Activated CD8-positive, alpha-beta memory T cell treated with anti-CD3 and anti-CD28 coated beads for 36 hours (primary cell): Measurements from ENCODE around the gene ACTRT2. TPM values are rescaled to one million over a fixed set of nuclear protein-coding genes. Genes with fewer than 3 reads are reported as not detected.

Experiments
- CTCF ChIA-PET: fragments of 350-600 bp; sonication (Branson Sonifier 250); formaldehyde crosslinking; loops from one replicate; lab custom pipeline; 2021; ENCODE audit warnings: antibody characterized with exemption; lab: Charles Lee
- POLR2A ChIA-PET: fragments of 350-600 bp; sonication (Branson Sonifier 250); formaldehyde crosslinking; loops from one replicate; lab custom pipeline; 2021; ENCODE audit warnings: antibody characterized with exemption; lab: Charles Lee
- total RNA-seq, 2 experiments: library from RNA; stranded (reverse); gene quantifications; one replicate each; pipeline ENCODE4 v1.2.3, GENCODE V29; 2021

ACTRT2 gene
- total RNA-seq, 2 experiments from 2014 or later = not detected

- POLR2A ChIA-PET = no interaction called here
- CTCF ChIA-PET = no interaction called here
Observed at GRCh38 chr1:3040004-3040403, 18.7 kb downstream of the ACTRT2 start.

GRCh38 chr1:3042481-3042880, 21.2 kb downstream of the ACTRT2 start:
- CTCF ChIA-PET = no interaction called here
- POLR2A ChIA-PET = no interaction called here

GRCh38 chr1:3049164-3049563, 27.9 kb downstream of the ACTRT2 start:
- CTCF ChIA-PET = no interaction called here

GRCh38 chr1:3049905-3050304, 28.6 kb downstream of the ACTRT2 start:
- CTCF ChIA-PET = no interaction called here
- POLR2A ChIA-PET = no interaction called here

More at GRCh38 chr1:3049164-3049563, 27.9 kb downstream of the ACTRT2 start:
- POLR2A ChIA-PET = no interaction called here

GRCh38 chr1:3050603-3051002, 29.3 kb downstream of the ACTRT2 start:
- POLR2A ChIA-PET = no interaction called here
- CTCF ChIA-PET = no interaction called here

GRCh38 chr1:3051270-3052268, 30.3 kb downstream of the ACTRT2 start:
- CTCF ChIA-PET = no interaction called here
- POLR2A ChIA-PET = no interaction called here

GRCh38 chr1:3052501-3052900, 31.2 kb downstream of the ACTRT2 start:
- ChIA-PET POLR2A (no interaction called here), CTCF (no interaction called here)

- CTCF ChIA-PET = no interaction called here
- POLR2A ChIA-PET = no interaction called here
Observed at GRCh38 chr1:3053366-3053980, 32.2 kb downstream of the ACTRT2 start.

- CTCF ChIA-PET = no interaction called here
- POLR2A ChIA-PET = no interaction called here
Observed at GRCh38 chr1:3053986-3054385, 32.7 kb downstream of the ACTRT2 start.

GRCh38 chr1:3054474-3054873, 33.2 kb downstream of the ACTRT2 start:
- ChIA-PET CTCF (no interaction called here), POLR2A (no interaction called here)

GRCh38 chr1:3055051-3055450, 33.8 kb downstream of the ACTRT2 start:
- ChIA-PET CTCF (no interaction called here), POLR2A (no interaction called here)

- POLR2A ChIA-PET = no interaction called here
- CTCF ChIA-PET = no interaction called here
Observed at GRCh38 chr1:3056641-3057040, 35.4 kb downstream of the ACTRT2 start.

GRCh38 chr1:3058263-3059030, 37.2 kb downstream of the ACTRT2 start:
- ChIA-PET CTCF (no interaction called here), POLR2A (no interaction called here)

GRCh38 chr1:3060127-3060526, 38.9 kb downstream of the ACTRT2 start:
- ChIA-PET POLR2A (no interaction called here), CTCF (no interaction called here)

- POLR2A ChIA-PET = no interaction called here
- CTCF ChIA-PET = no interaction called here
Observed at GRCh38 chr1:3060601-3061551, 39.6 kb downstream of the ACTRT2 start.

GRCh38 chr1:3061566-3061965, 40.3 kb downstream of the ACTRT2 start:
- CTCF ChIA-PET = no interaction called here
- POLR2A ChIA-PET = no interaction called here

- CTCF ChIA-PET = no interaction called here
- POLR2A ChIA-PET = no interaction called here
Observed at GRCh38 chr1:3061981-3062615, 40.8 kb downstream of the ACTRT2 start.

GRCh38 chr1:3062616-3063378, 41.5 kb downstream of the ACTRT2 start:
- ChIA-PET CTCF (no interaction called here), POLR2A (no interaction called here)
